GM23338 (cell line): Measurements from ENCODE around the gene PDCD4. TPM values are rescaled to one million over a fixed set of nuclear protein-coding genes. Genes with fewer than 3 reads are reported as not detected.

ENCODE experiments used
- ATAC-seq: fragments of 200-7000 bp; cut with Tn5 transposase; 3 replicates; pipeline ENCODE4 v1.9.1; 2020
- DNase-seq: peaks from one replicate; pipeline ENCODE4 v3.0.0-alpha.2; 2015; ENCODE audit warnings: low spot score
- H2AFZ ChIP-seq: fragments of 200-600 bp; sonication (generic); 2 replicates; pipeline ENCODE4 v1.8.0; 2016; ENCODE audit warnings: antibody characterized with exemption, mild to moderate bottlenecking, moderate library complexity
- H3F3A ChIP-seq: fragments of 200-600 bp; sonication (generic); replicated peaks from 2 replicates; pipeline ENCODE4 v1.8.0; 2017; ENCODE audit warnings: antibody characterized with exemption, mixed run types, low read depth
- H3K27ac ChIP-seq: fragments of 200-600 bp; sonication (generic); 2 replicates; pipeline ENCODE4 v1.6.1; 2016; ENCODE audit warnings: low read depth
- H3K27me3 ChIP-seq: fragments of 200-600 bp; sonication (generic); 2 replicates; pipeline ENCODE4 v1.8.0; 2016; ENCODE audit warnings: mild to moderate bottlenecking, mixed run types, moderate library complexity; ENCODE audit not compliant: insufficient read depth
- H3K36me3 ChIP-seq: fragments of 200-600 bp; sonication (generic); 2 replicates; pipeline ENCODE4 v1.8.0; 2016; ENCODE audit warnings: mild to moderate bottlenecking; ENCODE audit not compliant: insufficient read depth
- H3K4me1 ChIP-seq: fragments of 200-600 bp; sonication (generic); 2 replicates; pipeline ENCODE4 v1.8.0; 2016; ENCODE audit warnings: mild to moderate bottlenecking, moderate library complexity; ENCODE audit not compliant: insufficient read depth
- H3K4me2 ChIP-seq: fragments of 200-600 bp; sonication (generic); 2 replicates; pipeline ENCODE4 v1.7.1; 2017; ENCODE audit warnings: mixed run types
- H3K4me3 ChIP-seq: fragments of 200-600 bp; sonication (generic); 2 replicates; pipeline ENCODE4 v1.6.1; 2016; ENCODE audit warnings: mixed run types
- H3K79me2 ChIP-seq: fragments of 200-600 bp; sonication (generic); replicated peaks from 2 replicates; pipeline ENCODE4 v1.8.0; 2017; ENCODE audit warnings: mild to moderate bottlenecking; ENCODE audit not compliant: insufficient read depth
- H3K9me2 ChIP-seq: fragments of 200-600 bp; sonication (generic); 2 replicates; pipeline ENCODE4 v1.8.0; 2017; ENCODE audit not compliant: insufficient read depth
- H4K20me1 ChIP-seq: fragments of 200-600 bp; sonication (generic); replicated peaks from 2 replicates; pipeline ENCODE4 v1.8.0; 2017; ENCODE audit warnings: mild to moderate bottlenecking; ENCODE audit not compliant: insufficient read depth
- H3K27ac Mint-ChIP-seq: 2 replicates; pipeline ENCODE4 v1.8.0; 2020; ENCODE audit warnings: inconsistent platforms, mild to moderate bottlenecking, moderate library complexity, mixed read lengths
- H3K27me3 Mint-ChIP-seq: 3 replicates; pipeline ENCODE4 v1.8.0; 2022; ENCODE audit warnings: low read depth, mild to moderate bottlenecking, moderate library complexity, mixed read lengths, inconsistent platforms; ENCODE audit not compliant: insufficient read depth, poor library complexity
- H3K36me3 Mint-ChIP-seq: 3 replicates; pipeline ENCODE4 v1.8.0; 2021; ENCODE audit warnings: low read depth, mild to moderate bottlenecking, inconsistent platforms, moderate library complexity, mixed read lengths
- H3K4me1 Mint-ChIP-seq: 3 replicates; pipeline ENCODE4 v1.8.0; 2020; ENCODE audit warnings: mild to moderate bottlenecking, inconsistent platforms, mixed read lengths
- H3K4me3 Mint-ChIP-seq: 3 replicates; pipeline ENCODE4 v1.8.0; 2021; ENCODE audit warnings: moderate library complexity, mild to moderate bottlenecking, inconsistent platforms, mixed read lengths
- H3K9me3 Mint-ChIP-seq: 3 replicates; pipeline ENCODE4 v1.8.0; 2020; ENCODE audit warnings: moderate library complexity, mild to moderate bottlenecking, inconsistent platforms, mixed read lengths
- CREB1 ChIP-seq: fragments of 250-450 bp; sonication (Bioruptor Pico); IDR thresholded peaks from 2 replicates; pipeline ENCODE4 v1.5.0; 2020; ENCODE audit warnings: low read depth, mild to moderate bottlenecking, moderate library complexity
- CTCF ChIP-seq, 2 experiments: fragments of 200-600 bp in 1 of 2; sonication (generic) in 1 of 2; conservative IDR thresholded peaks; 2 replicates each; pipeline versions ENCODE4 v1.5.1 to v1.6.1; 2016 to 2017; ENCODE audit warnings: antibody characterized with exemption in 2 of 2, low read depth in 2 of 2, mild to moderate bottlenecking in 2 of 2, moderate library complexity in 1 of 2
- ETS1 ChIP-seq: IDR thresholded peaks from 2 replicates; pipeline ENCODE4 v1.6.1; 2016; ENCODE audit warnings: antibody characterized with exemption
- EZH2 ChIP-seq: fragments of 200-600 bp; sonication (generic); IDR thresholded peaks from one replicate; pipeline ENCODE4 v1.8.0; 2017; ENCODE audit warnings: antibody characterized with exemption, mild to moderate bottlenecking, low read depth; ENCODE audit not compliant: unreplicated experiment
- EZH2phosphoT487 ChIP-seq: fragments of 200-600 bp; sonication (generic); IDR thresholded peaks from one replicate; pipeline ENCODE4 v1.8.1; 2018; ENCODE audit warnings: antibody characterized with exemption; ENCODE audit not compliant: unreplicated experiment
- JUNB ChIP-seq: IDR thresholded peaks from one replicate; pipeline ENCODE4 v1.6.1; 2016; ENCODE audit warnings: antibody characterized with exemption; ENCODE audit not compliant: unreplicated experiment
- NANOG ChIP-seq: IDR thresholded peaks from 2 replicates; pipeline ENCODE4 v1.6.1; 2016; ENCODE audit warnings: antibody characterized with exemption, borderline replicate concordance
- POLR2AphosphoS5 ChIP-seq: IDR thresholded peaks from 2 replicates; pipeline ENCODE4 v1.6.1; 2016; ENCODE audit warnings: antibody characterized with exemption, low read depth
- REST ChIP-seq: IDR thresholded peaks from one replicate; pipeline ENCODE4 v1.6.1; 2018; ENCODE audit warnings: antibody characterized with exemption; ENCODE audit not compliant: unreplicated experiment
- STAT1 ChIP-seq: IDR thresholded peaks from one replicate; pipeline ENCODE4 v1.6.1; 2016; ENCODE audit warnings: antibody characterized with exemption; ENCODE audit not compliant: unreplicated experiment
- ZNF114 ChIP-seq: fragments of 250-450 bp; sonication (Bioruptor Pico); IDR thresholded peaks from 2 replicates; pipeline ENCODE4 v1.5.0; 2020; ENCODE audit warnings: mild to moderate bottlenecking, moderate library complexity
- ZNF331 ChIP-seq: fragments of 250-450 bp; sonication (Bioruptor Pico); IDR thresholded peaks from 2 replicates; pipeline ENCODE4 v1.5.0; 2020; ENCODE audit warnings: low read depth, mild to moderate bottlenecking, moderate library complexity
- ZNF462 ChIP-seq: fragments of 250-450 bp; sonication (Bioruptor Pico); IDR thresholded peaks from 2 replicates; pipeline ENCODE4 v1.5.0; 2020; ENCODE audit warnings: mild to moderate bottlenecking, moderate library complexity
- polyA plus RNA-seq: library from polyadenylated mRNA; unstranded; fragments of >200 nt; fragmentation: Nextera tagmentation; extraction: Ambion mirVana; gene quantifications from 2 replicates; pipeline ENCODE4 v1.2.1, GENCODE V29; 2016
- total RNA-seq: library from RNA; depleted of rRNA; stranded (reverse); fragments of >200 nt; shearing (Covaris generic); gene quantifications from 2 replicates; pipeline ENCODE4 v1.2.3, GENCODE V29; 2014

The PDCD4 gene
- total and polyA plus RNA-seq, 2 experiments from 2014 or later: 10.1 to 18.0 TPM

GRCh38 chr10:110914431-110914830 is 42.7 kb downstream of the PDCD4 start (continued):
- TF ChIP-seq NANOG: no peak
- no peak for TF ChIP-seq POLR2AphosphoS5
- no peak for TF ChIP-seq STAT1
- TF ChIP-seq JUNB: no peak
- TF ChIP-seq REST: no peak
- TF ChIP-seq EZH2: no peak
- TF ChIP-seq CTCF (conservative IDR thresholded peaks at IDR 0.05; ENCODE audit: low read depth in 2 of 2): no peak
- no peak for TF ChIP-seq ZNF331
- no peak for TF ChIP-seq CREB1
- no peak for TF ChIP-seq ZNF114 (CRISPR knock-in tag)
- TF ChIP-seq ETS1: no peak

GRCh38 chr10:110915035-110915434 is 43.3 kb downstream of the PDCD4 start:
- H3K9me3 Mint-ChIP-seq: no peaks in the 10 kb centered on the region
- no peak overlapping the region for H3K4me3 Mint-ChIP-seq
- no peak overlapping the region for H2AFZ ChIP-seq
- DNase-seq (no peak), ATAC-seq (no peak)
- peaks cover 9% of the 10 kb centered on the region for H3K27me3 Mint-ChIP-seq
- H3K36me3 ChIP-seq: no peaks in the 10 kb centered on the region
- H3K36me3 Mint-ChIP-seq: 0 out of 3 replicates have a peak, but pooled peaks cover 4% of the 10 kb centered on the region
- H3K4me1 ChIP-seq: peaks cover 16% of the 10 kb centered on the region
- no peak overlapping the region for H3K4me2 ChIP-seq
- H3K4me1 Mint-ChIP-seq: peaks cover 23% of the 10 kb centered on the region; the same call in 2 of the 3 replicates
- no peak overlapping the region for H3K4me3 ChIP-seq
- H3K27ac Mint-ChIP-seq: peak overlapping the region; percentile 65
- no peaks in the 10 kb centered on the region for H3K9me2 ChIP-seq
- no peaks in the 10 kb centered on the region for H4K20me1 ChIP-seq
- no peaks in the 10 kb centered on the region for H3F3A ChIP-seq
- peaks cover 6% of the 10 kb centered on the region for H3K79me2 ChIP-seq
- no peaks in the 10 kb centered on the region for H3K27me3 ChIP-seq
- no peak overlapping the region for H3K27ac ChIP-seq
- TF ChIP-seq JUNB: no peak
- TF ChIP-seq ZNF114 (CRISPR knock-in tag): no peak
- TF ChIP-seq CREB1: no peak
- TF ChIP-seq STAT1: no peak
- TF ChIP-seq EZH2phosphoT487: no peak
- no peak for TF ChIP-seq NANOG
- TF ChIP-seq ZNF462 (CRISPR knock-in tag): no peak
